Measurements from ENCODE around the gene AUTS2. TPM values are rescaled to one million over a fixed set of nuclear protein-coding genes. Genes with fewer than 3 reads are reported as not detected.

AUTS2 gene
- 2.3 and 7.0 TPM in 2 replicates for total RNA-seq (2014; rRNA removed; shearing (Covaris generic); ENCODE audit: low replicate concordance)

DNA sequence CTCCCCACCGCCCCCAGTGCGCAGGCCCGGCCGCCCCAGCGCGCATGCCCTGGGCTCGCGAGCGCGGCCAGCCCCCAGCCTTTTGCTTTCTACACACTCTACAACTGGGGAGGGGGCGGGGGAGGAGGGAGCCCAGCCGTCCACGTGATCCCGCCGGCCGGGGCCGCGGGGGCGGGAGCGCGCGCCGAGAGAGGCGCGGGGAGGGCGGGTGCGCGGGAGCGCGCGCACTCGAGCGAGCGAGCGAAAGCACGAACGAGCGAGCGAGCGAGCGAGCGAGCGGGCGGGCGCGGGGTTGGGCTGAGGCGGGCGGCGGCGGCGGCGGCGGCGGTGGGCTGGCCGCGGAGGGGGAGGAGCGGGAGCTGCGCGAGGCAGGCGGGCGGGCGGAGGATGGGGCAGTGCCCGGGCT, at the start of gene AUTS2:
Gene AUTS2, plus strand, starts transcription at position 395 of the 406 bp plus-strand sequence. CDS start 1,179 bp downstream, outside the sequence.
- DNase-seq (ENCODE audit: low read depth): peak; percentile 77
- in situ Hi-C loops (cut with HindIII; ENCODE audit: low pct_unique_long_range_greater_than_20kb, low sequenced_read_pairs): no loop called here

DNA sequence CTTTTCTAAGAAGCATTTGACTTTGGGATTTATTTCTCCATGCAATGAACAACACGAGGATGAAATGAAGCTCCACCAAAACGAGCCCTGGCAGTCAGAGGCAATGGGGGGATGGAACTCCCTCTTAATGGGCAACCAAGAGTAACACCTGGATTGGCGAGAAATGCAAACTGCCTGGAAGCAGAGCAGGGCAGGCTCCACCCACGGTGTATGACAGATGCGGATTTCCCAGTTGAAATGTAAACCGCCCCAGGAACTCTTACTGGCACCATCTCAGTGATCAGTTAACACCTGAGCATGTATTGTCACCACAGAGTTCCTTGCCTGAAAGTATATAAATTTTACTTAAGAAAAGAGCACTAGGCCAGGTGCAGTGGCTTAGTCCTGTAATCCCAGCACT, 47.3 kb upstream of the AUTS2 start:
- no peak for DNase-seq (ENCODE audit: low read depth)
- in situ Hi-C loops (cut with HindIII; ENCODE audit: low pct_unique_long_range_greater_than_20kb, low sequenced_read_pairs): no loop called here

DNA sequence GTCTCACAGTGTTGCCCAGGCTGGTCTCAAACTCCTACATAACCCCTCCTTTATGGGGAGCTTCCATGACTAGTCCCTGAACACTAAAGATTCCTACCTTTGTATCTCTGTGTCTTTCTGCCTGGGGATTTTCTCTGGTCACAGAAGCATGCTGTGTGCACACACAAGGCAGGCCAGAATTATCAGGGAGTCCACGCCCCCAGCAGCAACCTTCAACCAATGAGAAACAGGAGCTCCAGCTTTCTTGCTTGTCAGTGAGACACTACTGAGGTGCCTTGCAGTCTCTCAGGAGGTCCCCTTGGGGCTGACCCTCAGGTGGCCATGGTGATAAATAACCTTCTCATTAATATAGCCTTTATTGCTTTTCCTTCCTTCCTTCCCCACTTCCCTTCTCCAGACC, 45.1 kb upstream of the AUTS2 start:
- in situ Hi-C loops (cut with HindIII; ENCODE audit: low pct_unique_long_range_greater_than_20kb, low sequenced_read_pairs): no loop called here
- no peak for DNase-seq (ENCODE audit: low read depth)

DNA sequence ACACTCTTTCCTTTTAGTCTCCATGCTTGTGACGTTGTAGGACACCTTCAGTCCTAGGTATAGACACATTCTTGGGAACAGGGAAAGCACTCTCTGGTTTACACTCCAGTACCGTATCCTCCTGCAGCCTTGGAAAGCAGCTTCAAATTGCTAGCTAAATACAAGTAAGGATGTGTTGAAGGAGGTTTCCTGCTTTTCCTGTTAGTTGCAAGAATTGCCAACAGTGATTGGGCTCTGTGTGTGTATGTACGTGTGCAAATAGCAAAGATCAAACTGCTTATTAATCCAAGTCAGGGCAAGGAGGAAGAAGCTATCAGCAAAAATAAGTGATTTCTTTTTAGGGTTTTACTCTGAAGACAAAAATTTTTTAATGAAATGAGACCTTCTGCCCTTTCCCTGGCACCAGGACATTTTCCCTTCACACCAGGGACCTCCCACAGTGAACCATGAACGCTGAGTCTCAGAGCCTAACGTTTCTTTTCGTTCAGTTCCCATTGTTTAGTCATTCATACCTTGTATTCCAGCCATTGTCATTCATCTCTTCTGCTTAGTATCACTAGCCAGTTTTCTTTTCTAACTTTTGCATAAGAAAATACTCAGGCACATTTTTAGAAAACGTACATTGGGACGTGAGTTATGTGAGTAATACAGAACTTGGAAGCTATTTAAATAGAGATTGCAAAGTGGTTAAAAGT, 36.9 kb upstream of the AUTS2 start:
- in situ Hi-C loops (cut with HindIII; ENCODE audit: low pct_unique_long_range_greater_than_20kb, low sequenced_read_pairs): no loop called here
- no peak for DNase-seq (ENCODE audit: low read depth)

DNA sequence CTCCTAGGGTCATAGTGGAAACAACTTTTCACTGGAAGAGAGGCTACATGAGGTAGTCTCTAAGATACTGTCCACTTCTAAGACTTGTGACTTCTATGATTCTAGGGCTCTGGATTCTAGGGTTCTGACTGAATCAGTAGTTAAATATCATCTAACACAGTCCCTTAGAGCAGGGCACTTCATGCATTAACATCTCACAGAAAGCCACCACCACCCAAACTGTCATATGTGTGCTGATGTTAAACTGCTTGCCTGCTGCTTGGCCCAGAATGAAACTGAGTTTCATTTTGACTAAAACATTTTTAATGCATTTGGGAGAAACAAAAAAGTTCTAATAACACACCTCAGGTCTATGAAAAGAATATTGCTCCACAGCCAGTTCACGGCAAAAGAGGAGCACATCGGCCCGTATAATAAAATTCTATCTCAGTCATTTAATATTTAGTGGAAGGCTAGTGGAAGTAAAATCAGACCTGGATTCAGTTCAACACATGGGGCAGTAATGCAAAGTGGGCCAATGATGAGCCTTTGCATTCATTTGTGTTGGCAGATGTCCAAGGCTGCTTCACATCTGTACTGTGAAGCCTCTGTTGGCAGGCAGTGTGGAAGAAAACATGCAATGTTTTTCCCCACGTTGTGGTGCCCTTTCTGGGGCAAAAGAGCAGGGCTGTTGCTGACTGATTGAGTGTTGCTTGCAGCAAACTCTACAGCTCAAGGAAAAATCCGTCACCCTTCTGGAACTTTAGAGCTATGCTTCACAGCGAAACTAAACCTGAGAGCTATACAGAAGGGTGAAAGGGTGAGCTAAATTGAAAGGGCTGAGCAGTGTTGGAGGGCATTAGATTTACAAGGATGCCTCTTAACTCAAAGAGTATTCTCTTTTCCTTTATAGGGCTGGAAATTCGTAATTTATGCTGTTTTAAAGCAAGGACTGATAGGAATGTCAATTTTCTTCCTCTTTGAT, 33.5 kb upstream of the AUTS2 start:
- DNase-seq (ENCODE audit: low read depth): peak; percentile 27
- in situ Hi-C loops (cut with HindIII; ENCODE audit: low pct_unique_long_range_greater_than_20kb, low sequenced_read_pairs): no loop called here

DNA sequence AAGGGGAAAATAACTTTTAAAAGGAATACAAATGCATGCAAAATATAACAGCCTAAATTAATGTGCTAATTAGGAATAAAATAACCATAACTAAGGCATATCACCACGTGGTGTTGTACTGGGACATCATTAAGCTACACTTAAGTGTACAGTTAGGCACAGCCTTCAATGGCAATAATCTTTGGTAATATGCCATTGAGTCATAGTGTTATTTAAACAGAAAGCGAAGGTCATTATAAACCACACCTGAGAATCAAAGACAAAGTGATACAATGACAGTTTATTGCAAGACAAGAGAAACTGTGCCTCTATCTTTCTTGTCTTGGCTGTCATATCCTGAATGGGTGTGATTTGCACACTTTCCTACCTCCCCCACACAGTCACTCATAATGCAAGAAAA, 30.5 kb upstream of the AUTS2 start:
- in situ Hi-C loops (cut with HindIII; ENCODE audit: low pct_unique_long_range_greater_than_20kb, low sequenced_read_pairs): no loop called here
- no peak for DNase-seq (ENCODE audit: low read depth)

DNA sequence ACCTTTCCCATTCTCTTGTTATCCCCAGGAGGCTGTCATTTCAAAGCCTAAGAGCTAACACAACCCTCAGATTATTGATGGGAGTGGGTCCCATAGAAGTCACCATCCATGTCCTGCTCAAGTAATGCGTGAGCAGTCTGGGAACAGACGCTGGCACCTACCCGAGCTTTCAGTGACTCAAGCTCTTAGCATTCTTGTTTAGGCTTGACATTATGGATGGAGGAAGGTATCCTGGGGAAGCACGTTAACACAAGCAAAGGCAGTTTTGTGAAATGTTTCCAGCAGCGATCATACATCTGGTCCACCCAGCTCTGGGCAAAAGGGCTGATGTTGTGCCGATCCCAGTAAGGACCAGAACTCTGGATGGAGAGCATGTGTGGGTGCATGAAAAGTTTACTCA, 30.0 kb upstream of the AUTS2 start:
- DNase-seq (ENCODE audit: low read depth): no peak
- in situ Hi-C loops (cut with HindIII; ENCODE audit: low pct_unique_long_range_greater_than_20kb, low sequenced_read_pairs): no loop called here

DNA sequence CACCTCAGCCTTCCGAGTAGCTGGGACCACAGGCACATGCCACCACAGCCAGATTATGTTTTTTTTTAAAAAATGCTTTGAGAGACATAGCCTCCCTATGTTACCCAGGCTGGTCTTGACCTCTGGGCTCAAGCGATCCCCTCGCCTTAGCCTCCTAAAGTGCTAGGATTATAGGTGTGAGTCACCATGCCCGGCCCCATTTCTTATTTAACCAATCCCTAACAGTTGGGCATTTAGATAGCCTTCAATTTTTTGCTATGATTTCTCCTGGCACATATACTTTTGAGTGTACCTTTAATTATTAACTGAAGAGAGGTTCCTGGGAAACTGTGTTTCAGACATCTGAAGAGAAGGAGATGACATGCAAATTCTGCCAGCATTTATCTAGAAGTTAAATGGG, 22.6 kb upstream of the AUTS2 start:
- in situ Hi-C loops (cut with HindIII; ENCODE audit: low pct_unique_long_range_greater_than_20kb, low sequenced_read_pairs): no loop called here
- peak; percentile 40 for DNase-seq (ENCODE audit: low read depth)

DNA sequence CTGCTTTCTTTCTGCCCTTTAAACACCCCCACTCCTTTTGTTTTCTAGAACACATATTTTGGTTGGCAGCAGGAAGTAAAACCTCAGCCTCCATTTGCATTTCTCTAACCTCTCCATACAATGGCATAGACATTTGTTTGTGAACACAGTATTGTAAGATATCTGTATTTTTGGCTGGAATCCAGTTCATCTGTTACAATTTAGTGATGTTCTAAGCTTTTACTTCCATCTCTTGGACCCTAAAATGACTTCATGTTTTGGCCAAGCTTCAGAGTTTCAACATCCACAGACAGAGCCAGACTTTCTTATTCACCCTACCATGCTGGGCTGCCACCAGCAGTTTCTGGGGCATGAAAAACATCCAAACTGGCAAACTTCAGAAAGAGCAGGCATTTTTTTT, 21.1 kb upstream of the AUTS2 start:
- in situ Hi-C loops (cut with HindIII; ENCODE audit: low pct_unique_long_range_greater_than_20kb, low sequenced_read_pairs): no loop called here
- no peak for DNase-seq (ENCODE audit: low read depth)

DNA sequence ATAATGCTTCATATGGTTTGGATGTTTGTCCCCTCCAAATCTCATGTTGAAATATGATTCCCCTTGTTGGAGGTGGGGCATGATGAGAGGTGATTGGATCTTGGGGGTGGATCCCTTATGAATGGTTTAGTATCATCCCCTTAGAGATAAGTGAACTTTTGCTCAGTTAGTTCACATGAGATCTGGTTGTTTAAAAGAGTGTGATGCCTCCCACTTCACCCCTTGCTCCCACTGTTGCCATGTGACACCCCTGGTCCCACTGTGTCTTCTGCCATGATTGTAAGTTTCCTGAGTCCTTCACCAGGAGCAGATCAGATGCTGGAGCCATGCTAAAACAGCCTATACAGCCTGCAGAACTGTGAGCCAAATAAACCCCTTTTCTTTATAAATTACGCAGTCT, 13.1 kb upstream of the AUTS2 start:
- in situ Hi-C loops (cut with HindIII; ENCODE audit: low pct_unique_long_range_greater_than_20kb, low sequenced_read_pairs): no loop called here
- no peak for DNase-seq (ENCODE audit: low read depth)

DNA sequence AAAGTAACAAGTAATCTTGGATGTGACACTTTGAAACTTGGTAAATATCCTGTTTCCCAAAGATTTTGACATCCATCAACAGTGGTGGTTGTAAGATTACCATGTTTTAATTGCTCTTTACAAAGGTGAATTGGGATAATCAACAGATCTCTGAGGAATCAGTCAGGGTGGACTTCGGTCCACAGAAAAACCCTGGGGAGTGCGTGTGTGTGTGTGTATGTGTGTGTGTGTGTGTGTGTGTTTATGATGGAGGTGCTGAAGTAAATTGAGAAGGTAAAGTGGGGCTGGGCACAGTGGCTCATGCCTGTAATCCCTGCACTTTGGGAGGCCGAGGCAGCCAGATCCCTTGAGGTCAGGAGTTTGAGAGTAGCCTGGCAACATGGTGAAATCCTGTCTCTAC, 12.0 kb upstream of the AUTS2 start:
- no peak for DNase-seq (ENCODE audit: low read depth)
- in situ Hi-C loops (cut with HindIII; ENCODE audit: low pct_unique_long_range_greater_than_20kb, low sequenced_read_pairs): no loop called here

DNA sequence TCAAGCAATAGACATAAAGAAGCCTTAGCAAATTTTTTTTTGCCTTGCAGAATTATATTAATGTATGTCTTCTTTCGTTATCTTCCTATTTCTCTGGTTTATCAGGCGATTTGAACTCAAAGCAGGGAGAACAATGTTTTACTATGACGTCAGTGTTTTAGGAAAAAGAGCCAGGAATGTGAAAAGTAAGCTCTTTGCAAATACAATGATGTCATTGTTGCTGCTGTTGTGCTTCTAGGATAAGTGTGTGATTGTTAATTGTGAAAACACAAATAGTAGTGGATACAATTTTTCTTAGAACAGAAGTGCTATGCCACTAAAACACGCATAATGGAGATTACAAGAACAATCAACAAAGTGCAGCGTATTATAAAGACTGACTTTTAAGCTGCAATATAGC, 9.5 kb upstream of the AUTS2 start:
- DNase-seq (ENCODE audit: low read depth): no peak
- in situ Hi-C loops (cut with HindIII; ENCODE audit: low pct_unique_long_range_greater_than_20kb, low sequenced_read_pairs): no loop called here

DNA sequence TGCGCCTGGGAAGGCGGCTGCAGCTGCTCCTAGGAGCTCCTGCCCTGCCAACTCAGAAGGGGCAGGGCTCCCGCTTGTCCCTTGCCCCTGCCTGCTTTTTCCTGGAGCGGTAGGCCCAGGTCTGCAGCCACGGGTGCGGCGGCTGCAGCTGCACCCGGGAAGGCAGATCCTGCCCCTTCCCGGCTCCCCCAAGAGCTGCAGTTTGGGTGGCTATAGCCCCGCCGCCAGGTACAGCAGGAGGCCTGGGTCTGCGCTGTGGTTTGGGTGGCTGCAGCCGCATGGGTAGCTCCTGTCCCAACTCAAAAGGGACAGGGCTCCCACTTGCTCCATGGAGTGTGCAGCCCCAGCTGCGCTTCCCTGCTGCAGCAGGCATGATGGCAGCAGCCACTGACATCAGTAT, 6.5 kb upstream of the AUTS2 start:
- DNase-seq (ENCODE audit: low read depth): no peak
- in situ Hi-C loops (cut with HindIII; ENCODE audit: low pct_unique_long_range_greater_than_20kb, low sequenced_read_pairs): no loop called here

DNA sequence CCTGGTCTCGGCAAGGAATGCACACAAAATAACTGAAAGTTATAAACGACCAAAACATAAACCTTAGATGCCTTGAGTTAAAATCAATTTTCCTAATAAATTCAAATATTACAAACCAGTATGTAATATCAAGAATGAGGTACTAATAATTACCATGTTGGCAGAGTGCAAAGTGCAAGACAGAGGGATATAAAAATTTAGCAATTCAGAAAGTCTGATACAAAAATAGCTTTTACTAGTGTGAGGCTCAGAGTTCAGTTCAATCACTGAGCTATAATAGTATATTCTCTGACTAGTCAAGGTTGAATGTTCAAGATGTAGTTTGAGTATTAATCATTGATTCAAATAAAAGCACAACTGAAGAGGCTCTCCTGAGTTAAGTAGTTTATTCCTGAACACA, 4.8 kb upstream of the AUTS2 start:
- no peak for DNase-seq (ENCODE audit: low read depth)
- in situ Hi-C loops (cut with HindIII; ENCODE audit: low pct_unique_long_range_greater_than_20kb, low sequenced_read_pairs): no loop called here

DNA sequence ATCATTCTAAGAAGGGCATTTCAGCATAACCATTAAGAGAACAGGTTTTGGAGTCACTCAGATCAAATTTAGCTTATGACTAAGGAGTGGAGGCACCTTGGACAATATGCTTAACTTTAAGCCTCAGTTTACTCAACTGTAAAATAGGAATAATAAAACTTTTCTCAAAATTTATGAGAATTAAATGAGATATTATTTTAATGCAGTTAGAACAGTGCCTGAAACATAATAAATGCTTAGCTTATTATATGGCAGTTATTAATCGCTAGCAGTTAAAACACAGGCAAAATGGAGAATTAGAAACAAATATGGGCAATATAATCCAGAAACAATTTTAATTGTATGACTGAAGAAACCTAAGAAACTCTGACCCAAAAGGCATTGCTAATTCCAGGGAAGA, 2.9 kb upstream of the AUTS2 start:
- DNase-seq (ENCODE audit: low read depth): no peak
- in situ Hi-C loops (cut with HindIII; ENCODE audit: low pct_unique_long_range_greater_than_20kb, low sequenced_read_pairs): no loop called here

DNA sequence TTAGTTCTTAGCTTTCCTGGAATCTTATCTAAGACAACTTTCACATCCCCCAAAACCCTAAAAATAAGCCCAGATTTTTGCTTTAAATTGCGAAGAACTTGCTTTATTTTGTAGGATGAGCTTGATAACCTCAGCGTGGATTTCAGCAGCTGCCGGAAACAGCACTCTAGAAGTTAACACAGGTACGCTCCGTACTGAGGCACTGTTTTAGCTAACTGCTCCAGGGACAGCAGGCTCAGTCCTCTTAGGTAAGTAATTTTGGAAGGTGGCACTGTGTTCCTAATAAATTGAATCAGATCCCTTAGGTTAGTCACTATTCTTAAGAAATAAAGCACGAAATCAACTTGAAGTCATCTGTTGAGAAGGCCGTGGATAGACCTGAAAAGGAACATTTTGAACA, 2.2 kb upstream of the AUTS2 start:
- DNase-seq (ENCODE audit: low read depth): no peak
- in situ Hi-C loops (cut with HindIII; ENCODE audit: low pct_unique_long_range_greater_than_20kb, low sequenced_read_pairs): no loop called here

DNA sequence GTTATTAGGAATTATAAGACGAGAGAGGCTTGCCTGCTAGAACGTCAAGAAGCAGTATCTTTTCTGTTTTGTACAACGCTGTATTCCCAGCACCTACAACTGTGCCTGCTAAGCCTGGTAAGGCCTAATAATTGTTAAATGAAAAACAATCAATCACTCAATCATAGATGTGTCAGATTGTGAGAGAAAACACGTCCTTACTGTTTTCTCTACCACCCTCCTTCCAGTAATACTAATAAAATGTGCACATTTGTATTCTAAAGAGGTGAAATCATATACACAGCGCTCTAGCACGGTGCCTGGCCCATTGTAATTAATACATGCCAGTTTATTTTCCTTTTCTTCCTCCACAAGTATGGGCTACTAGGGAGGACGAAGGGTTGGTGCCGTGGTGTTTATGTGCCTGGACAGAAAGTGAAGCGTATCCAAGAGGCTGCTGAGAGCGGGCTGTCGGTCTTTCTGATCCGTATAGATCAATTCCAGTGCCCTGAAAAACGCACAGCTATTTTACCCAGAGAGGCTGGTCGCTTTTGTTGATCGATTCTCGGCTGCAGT, 1.5 kb upstream of the AUTS2 start:
- in situ Hi-C loops (cut with HindIII; ENCODE audit: low pct_unique_long_range_greater_than_20kb, low sequenced_read_pairs): no loop called here
- DNase-seq (ENCODE audit: low read depth): no peak

DNA sequence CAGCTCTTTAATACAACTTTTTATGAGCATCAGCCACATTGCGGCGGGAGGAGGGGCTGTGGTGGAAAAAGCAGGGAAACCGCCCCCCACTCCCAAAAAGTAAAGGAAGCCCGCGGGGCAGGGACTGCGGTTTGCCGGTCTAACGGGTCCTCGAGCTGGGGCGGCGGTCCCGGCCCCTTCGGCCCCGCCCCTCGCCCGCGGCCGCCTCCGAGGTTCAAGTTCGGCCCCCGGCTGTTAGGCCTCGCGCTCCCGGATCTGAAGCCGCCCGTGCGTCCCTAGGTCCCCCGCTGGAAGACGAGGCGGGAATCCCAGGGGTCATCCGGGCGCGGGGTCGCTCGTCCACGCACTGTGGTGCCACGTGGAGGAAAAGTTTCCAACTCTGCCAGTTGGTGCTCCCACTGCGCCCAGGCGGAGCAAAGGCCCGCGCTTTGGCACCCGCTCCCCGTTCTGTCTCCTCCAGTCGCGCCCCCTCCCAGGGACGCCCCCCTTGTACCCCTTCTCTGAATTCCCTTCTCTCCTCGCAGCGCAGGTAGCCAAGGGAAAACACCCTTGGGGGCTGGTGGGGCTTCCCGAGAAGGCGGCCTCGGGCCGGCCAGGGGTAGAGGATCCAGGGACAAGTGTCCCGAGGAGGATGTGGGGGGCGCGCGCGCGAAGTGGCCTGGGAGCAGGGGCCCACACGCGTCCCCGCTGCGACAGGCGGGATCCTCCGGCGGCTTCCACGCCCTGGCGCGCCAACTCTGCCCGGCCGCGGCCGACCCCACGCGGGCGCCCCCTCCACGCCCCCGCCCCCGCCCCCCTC, 798 bp upstream of the AUTS2 start:
- in situ Hi-C loops (cut with HindIII; ENCODE audit: low pct_unique_long_range_greater_than_20kb, low sequenced_read_pairs): no loop called here
- peak; percentile 52 for DNase-seq (ENCODE audit: low read depth)
